Progenitor cell of endocrine pancreas (in vitro differentiated cells): ENCODE measurements around the gene SALL3. TPM values are rescaled to one million over a fixed set of nuclear protein-coding genes. Genes with fewer than 3 reads are reported as not detected.

Experiments used
- DNase-seq: peaks from one replicate; pipeline ENCODE4 v3.0.0; 2021; ENCODE audit warnings: low spot score; ENCODE audit not compliant: unreplicated experiment
- H3K27ac Mint-ChIP-seq: 2 replicates; pipeline ENCODE4 v1.8.0; 2021; ENCODE audit warnings: mild to moderate bottlenecking, moderate library complexity, mixed read lengths
- H3K27me3 Mint-ChIP-seq: 2 replicates; pipeline ENCODE4 v1.8.0; 2021; ENCODE audit warnings: mixed read lengths
- H3K36me3 Mint-ChIP-seq: 2 replicates; pipeline ENCODE4 v1.8.0; 2022; ENCODE audit warnings: mixed read lengths; ENCODE audit not compliant: insufficient read depth
- H3K4me1 Mint-ChIP-seq: 2 replicates; pipeline ENCODE4 v1.8.0; 2021; ENCODE audit warnings: low read depth, mixed read lengths
- H3K4me3 Mint-ChIP-seq: 2 replicates; pipeline ENCODE4 v1.8.0; 2021; ENCODE audit warnings: low read depth, mild to moderate bottlenecking, moderate library complexity, mixed read lengths
- H3K9me3 Mint-ChIP-seq: 2 replicates; pipeline ENCODE4 v1.8.0; 2021; ENCODE audit warnings: low read depth, mixed read lengths
- CTCF ChIP-seq: fragments of 200-600 bp; sonication (generic); IDR thresholded peaks from one replicate; pipeline ENCODE4 v1.5.0; 2021; ENCODE audit warnings: antibody characterized with exemption, mild to moderate bottlenecking; ENCODE audit not compliant: unreplicated experiment
- total RNA-seq: library from RNA; stranded (reverse); gene quantifications from 2 replicates; pipeline ENCODE4 v1.2.1, GENCODE V29; 2021

The SALL3 gene
- total RNA-seq, 1 donor from 2014 or later = 0.34 TPM

DNA sequence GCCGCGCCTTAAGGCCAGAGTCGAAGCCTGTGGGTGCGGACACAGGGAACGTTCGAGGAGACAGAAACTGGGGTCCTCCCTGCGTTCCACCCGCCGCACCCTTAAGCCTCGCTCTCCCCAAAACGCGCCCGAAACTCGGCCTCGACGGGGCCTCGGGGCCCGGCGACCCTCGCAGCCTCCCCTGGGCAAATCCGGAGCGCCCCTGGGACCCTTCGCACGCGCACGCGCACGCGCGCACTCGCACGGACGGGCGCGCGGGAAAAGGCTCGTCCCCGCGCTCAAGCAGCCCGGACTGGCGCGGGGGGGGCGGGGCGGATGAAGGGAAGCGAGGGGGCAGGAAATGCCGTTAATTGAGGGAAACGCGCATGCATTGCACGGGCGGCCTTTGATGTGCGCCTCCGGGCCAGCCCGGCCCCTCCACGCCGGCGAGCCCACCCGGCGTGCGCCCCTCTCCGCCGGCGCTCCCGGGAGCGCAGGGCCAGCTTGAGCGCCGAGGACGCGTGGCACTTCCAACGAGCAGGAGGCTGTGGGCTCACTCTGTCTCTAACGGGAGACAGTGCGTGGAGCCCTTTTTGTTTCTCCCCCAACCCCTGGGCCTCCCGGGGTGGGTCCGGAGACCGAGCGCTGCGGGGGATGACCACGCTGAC lies 5.4 kb upstream of the SALL3 start:
- Mint-ChIP-seq H3K9me3 (no peaks in the 10 kb centered on the region), H3K4me1 (peaks cover 2% of the 10 kb centered on the region), H3K27me3 (peaks cover 82% of the 10 kb centered on the region), H3K4me3 (no peak overlapping the region), H3K36me3 (no peaks in the 10 kb centered on the region), H3K27ac (no peak overlapping the region)
- no peak for DNase-seq
- no peak for TF ChIP-seq CTCF

GRCh38 chr18:78975292-78975691 lies 4.3 kb upstream of the SALL3 start:
- Mint-ChIP-seq H3K4me1 (peaks cover 2% of the 10 kb centered on the region), H3K9me3 (no peaks in the 10 kb centered on the region), H3K27ac (no peak overlapping the region), H3K4me3 (no peak overlapping the region), H3K27me3 (peaks cover 71% of the 10 kb centered on the region), H3K36me3 (no peaks in the 10 kb centered on the region)
- no peak for TF ChIP-seq CTCF
- no peak for DNase-seq

DNA sequence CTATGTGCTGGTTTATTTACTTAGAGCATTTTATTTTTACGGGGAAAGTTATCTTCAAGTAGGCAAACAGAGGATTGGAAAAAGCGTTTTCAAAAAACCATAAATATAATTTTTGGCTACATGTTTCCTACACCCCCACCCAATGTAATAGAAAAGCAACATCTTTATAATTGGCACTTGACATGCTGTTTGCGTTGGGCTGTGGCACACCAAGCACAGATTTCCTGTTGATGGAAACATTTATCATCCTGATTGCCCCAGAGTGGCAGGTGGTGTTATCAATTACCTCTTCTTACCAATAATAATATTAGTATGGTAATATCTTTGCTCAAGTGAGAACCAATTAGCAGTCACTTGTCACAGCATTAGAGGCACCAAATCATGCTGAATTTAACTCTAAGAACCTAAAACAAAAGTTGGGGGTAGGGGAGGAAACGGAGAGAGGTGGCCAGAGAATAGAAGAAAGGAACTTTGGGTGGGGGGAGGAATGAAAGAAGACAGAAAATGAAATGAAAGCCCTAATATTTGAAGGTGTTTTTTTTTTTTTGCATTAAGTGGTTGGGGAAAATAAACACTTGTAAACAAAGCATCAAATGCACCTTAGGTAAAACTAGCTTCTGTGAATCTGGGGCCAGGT lies 3.8 kb upstream of the SALL3 start:
- Mint-ChIP-seq H3K27me3 (peaks cover 67% of the 10 kb centered on the region), H3K4me1 (peaks cover 2% of the 10 kb centered on the region), H3K9me3 (no peaks in the 10 kb centered on the region), H3K36me3 (no peaks in the 10 kb centered on the region), H3K27ac (no peak overlapping the region), H3K4me3 (no peak overlapping the region)
- no peak for TF ChIP-seq CTCF
- no peak for DNase-seq

- Mint-ChIP-seq H3K27me3 (peaks cover 66% of the 10 kb centered on the region), H3K36me3 (no peaks in the 10 kb centered on the region), H3K9me3 (no peaks in the 10 kb centered on the region), H3K4me3 (peak overlapping the region; percentile 43), H3K4me1 (peaks cover 4% of the 10 kb centered on the region), H3K27ac (no peak overlapping the region)
- no peak for TF ChIP-seq CTCF
- no peak for DNase-seq
Observed at GRCh38 chr18:78976765-78977636, 2.6 kb upstream of the SALL3 start.

DNA sequence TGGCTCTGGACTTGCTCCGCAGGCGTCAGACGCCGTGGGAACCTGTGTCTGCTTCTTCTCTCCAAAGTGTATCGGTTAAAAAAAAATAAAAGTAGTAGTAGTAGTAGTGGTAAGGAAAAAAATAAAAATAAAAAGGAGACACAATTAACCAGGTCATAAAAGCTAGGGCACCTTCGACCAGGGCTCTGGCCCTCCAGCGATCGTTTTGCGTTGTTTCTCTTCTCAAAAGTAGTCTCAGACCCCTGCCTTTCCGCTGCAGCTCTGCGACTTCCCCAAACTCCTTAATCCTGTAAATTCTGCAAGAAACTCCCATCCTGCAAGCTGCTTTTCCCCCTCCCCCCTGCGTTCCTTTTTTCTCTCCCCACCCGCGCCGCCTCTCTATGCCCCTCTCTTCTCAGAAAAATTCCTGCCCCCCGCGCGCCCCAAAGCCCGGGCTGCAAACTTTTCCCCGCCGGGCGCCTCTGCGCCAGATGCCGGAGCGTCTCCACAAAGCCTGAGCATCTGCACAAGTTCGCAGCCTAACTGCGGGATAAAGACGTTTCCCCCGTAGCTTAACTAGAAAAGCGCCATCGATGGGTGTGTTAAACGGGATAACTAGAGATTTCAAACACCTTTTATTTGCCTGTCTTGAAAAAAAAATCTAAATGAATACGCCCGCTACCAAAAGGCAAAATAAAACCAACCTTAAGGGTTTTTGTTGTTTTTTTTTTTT lies 1.8 kb upstream of the SALL3 start:
- TF ChIP-seq CTCF = no peak
- no peaks in the 10 kb centered on the region for H3K36me3 Mint-ChIP-seq
- no peaks in the 10 kb centered on the region for H3K9me3 Mint-ChIP-seq
- peak overlapping the region; percentile 88 for H3K27ac Mint-ChIP-seq
- H3K4me1 Mint-ChIP-seq = peaks cover 4% of the 10 kb centered on the region
- H3K27me3 Mint-ChIP-seq = peaks cover 66% of the 10 kb centered on the region
- peak overlapping the region; percentile 43 for H3K4me3 Mint-ChIP-seq
- DNase-seq = no peak
